GM21825 (cell line): Measurements from ENCODE around the gene PLEKHG4B.

Source experiments
- ATAC-seq: cut with Tn5 transposase; IDR thresholded peaks from one replicate; pipeline ENCODE4 v1.9.1; 2021; ENCODE audit warnings: mild to moderate bottlenecking, moderate library complexity; ENCODE audit not compliant: unreplicated experiment

PLEKHG4B gene

DNA sequence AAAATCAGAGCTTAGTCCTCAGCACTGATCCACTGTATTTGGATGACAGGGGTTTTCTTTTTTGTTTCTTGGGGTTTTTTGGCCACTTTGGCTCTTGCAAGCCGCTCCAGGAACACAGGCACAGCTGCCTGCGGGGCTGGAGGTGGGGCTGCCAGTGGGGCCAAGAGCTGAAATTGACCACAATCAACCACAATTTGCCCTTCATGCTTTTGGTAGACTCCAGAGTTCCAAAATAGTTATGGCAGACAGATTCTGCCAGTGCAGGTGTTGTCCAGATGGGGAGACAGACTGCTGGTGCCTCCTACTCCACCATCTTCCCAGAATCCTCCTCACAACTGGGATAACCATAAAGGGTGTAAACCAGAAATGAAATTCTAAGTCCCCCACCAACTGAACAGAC, 36.5 kb downstream of the PLEKHG4B start:
- no peak for ATAC-seq

DNA sequence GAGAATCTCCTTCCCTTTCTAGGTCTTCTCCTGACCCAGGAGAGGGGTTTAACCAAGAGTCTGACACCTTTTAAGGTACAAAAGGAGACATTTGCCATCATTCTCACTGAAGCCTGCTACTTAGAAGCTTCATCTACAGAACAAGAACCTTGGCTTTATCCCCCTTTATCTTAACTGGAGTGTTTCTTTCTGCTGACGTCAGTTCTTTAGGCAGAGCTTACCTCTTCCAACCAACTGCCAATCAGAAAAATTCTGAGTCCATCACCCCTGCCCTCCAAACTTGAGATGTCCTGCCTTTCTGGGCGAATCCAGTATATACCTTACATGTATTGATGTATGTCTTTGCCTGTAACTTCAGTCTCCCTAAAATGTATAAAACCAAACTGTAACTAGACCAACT, 37.2 kb downstream of the PLEKHG4B start:
- no peak for ATAC-seq

DNA sequence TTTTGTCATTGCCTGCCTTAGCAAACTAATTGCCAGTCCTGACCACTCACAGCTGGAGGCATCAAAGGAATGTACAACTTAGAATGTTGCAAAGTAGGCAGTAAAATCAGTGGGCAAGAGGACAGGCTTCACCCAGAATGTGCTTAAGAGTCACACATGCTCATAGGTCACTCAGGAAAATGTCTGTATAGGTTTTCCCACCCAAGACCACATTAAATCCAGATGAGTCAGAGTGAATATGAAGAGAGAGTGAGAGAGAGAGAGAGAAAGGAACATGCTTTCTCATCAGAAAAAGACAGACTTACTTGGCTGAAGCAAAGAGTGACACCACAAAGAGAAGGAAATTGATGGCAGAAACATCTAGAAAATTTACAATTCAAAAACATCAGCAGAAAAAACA, 37.9 kb downstream of the PLEKHG4B start:
- no peak for ATAC-seq

DNA sequence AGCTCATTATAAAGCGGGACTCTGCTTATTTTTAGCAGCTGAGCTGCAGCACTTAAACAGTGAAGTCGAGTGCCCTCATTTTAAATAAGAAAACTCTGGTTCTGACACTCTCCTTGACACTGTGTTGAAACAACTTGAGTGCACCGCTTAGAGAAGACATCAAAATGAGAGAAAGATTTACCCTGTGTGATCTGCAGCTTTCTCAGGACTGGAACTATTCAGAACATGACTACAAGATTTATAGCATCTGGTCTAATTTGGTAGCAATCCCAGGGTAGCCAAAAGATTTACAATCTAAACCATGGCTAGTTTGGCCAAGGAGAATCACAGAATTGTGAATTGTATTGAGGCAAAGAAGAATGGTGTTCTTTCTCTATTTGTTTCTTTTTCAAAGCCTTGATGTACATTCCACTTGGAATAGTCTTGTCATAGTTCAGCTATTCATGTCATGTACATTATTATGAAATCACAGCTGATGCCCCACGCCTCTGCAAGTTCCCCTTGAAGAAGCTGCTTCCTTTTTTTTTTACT, 38.7 kb downstream of the PLEKHG4B start:
- ATAC-seq: no peak

DNA sequence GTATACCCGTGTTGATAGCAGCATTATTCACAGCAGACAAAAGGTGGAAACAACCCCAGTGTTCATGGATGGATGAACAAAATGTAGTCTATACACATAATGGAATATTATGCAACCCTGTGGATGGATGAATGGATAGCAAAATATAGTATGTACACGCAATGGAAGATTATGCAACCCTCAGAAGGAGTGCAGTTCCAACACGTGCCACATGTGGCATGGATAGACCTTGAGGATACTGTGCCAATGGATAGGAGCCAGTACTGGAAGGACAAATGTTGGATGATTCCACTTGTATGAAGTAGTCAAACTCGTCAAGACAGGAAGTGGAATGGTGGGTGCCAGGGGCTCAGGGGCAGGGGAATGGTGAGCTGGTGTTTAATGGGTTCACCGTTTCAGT, 44.9 kb downstream of the PLEKHG4B start:
- ATAC-seq: no peak

DNA sequence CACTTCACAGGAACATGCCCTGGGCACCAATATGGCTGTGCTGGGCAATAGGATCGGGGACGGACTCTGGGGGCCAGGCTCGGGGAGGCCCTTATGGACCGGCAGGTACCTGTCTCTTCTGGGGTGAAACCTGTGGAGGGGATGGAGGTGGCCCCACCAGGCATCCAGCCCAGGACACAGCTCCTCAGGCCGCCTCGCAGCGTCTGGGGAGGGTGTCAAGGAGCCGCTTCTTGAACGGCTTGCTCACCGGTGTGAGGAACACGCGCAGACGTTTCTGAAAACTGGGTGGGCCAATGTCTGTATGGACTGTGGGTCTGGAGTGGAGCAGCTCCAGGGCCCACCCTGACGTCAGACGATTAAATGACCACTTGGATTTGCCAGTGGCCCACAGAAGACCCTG, 45.8 kb downstream of the PLEKHG4B start:
- no peak for ATAC-seq

DNA sequence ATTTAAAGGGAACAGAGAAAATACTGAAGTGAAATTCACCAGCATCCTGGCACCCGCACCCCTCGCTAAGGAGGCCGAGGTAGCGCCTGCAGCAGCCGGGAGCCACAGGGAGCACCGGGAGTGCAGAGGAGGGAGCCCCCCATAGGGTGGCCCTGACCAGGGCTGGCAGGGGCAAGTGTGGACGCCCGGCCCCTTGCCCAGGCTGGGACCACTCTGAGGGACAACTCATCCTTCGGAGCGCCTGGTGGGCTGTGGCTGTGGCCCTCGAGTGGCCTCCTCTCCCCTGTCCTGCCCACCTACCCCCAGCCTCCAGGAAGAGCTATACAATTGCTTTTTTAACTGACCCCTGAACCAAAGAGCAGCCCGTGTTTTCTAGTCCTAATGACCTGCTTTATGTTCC, 47.0 kb downstream of the PLEKHG4B start:
- no peak for ATAC-seq

DNA sequence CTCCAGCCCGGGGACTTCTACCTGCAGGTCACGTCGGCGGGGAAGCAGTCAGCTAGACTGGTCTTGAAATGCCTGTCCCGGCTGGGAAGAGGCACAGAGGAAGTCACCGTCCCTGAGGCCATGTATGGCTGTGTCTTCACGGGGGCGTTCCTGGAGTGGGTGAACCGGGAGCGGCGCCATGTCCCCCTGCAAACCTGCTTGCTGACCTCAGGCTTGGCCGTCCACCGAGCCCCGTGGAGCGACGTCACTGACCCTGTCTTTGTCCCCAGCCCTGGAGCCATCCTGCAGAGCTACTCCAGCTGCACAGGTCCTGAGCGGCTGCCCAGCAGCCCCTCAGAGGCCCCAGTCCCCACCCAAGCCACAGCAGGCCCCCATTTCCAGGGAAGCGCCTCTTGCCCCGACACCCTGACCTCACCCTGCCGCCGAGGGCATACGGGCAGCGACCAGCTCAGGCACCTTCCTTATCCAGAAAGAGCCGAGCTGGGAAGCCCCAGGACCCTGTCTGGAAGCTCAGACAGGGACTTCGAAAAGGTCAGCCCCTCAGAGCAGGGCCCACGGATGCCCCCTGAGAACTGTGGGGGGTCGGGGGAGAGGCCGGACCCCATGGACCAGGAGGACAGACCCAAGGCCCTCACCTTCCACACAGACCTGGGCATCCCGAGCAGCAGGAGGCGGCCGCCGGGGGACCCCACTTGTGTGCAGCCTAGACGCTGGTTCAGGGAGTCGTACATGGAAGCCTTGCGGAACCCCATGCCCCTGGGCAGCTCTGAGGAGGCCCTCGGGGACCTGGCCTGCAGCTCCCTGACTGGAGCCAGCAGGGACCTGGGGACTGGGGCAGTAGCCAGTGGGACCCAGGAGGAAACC, 47.8 kb downstream of the PLEKHG4B start:
- no peak for ATAC-seq

DNA sequence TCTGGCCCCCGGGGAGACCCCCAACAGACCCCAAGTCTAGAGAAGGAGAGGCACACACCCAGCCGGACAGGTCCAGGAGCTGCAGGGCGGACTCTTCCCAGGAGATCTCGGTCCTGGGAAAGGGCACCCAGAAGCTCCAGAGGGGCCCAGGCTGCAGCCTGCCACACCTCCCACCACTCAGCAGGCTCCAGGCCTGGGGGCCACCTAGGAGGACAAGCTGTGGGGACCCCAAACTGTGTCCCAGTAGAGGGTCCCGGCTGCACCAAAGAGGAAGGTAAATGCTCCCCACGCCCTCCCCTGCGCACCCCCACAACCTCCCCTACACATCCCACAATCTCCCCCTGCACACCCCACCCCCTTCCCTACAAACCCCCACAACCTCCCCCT, 48.5 kb downstream of the PLEKHG4B start:
- no peak for ATAC-seq

DNA sequence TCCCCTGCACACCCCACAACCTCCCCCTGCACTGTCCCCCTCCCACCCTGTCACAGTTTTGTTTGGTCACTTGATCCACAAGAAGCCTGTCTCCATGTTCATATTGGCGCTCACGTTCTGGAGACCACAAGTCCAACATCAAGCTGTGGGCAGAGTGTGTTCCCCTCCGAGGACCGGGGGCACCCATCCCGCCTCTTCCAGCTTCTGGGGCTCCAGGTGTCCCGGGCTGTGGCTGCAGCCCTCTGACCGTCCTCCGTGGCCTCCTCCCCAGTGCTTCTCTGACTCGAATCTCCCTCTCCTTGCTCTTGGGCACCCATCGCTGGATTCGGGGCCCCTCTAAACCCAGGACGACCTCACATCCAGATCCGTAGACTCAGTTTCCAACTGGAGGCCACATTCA, 49.2 kb downstream of the PLEKHG4B start:
- no peak for ATAC-seq

DNA sequence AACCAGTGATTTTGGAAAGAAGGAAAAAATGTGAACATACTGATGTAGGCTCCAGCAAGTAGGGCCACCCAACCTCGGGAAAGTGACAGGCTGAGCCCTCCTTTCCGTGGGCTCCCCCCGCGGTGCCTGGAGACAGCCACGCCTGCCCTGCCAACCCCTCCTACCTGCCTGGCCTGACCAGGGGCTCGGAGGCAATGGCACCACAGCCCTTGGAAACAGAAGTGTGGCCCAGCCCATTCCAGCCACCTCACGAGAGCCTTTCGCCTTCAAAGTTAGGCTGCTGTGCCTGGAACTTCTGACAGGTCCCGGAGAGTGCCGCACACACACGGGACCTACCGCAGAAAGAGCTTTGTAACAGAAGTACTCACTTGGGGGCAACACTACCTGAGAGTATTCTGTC, 49.8 kb downstream of the PLEKHG4B start:
- ATAC-seq: no peak

DNA sequence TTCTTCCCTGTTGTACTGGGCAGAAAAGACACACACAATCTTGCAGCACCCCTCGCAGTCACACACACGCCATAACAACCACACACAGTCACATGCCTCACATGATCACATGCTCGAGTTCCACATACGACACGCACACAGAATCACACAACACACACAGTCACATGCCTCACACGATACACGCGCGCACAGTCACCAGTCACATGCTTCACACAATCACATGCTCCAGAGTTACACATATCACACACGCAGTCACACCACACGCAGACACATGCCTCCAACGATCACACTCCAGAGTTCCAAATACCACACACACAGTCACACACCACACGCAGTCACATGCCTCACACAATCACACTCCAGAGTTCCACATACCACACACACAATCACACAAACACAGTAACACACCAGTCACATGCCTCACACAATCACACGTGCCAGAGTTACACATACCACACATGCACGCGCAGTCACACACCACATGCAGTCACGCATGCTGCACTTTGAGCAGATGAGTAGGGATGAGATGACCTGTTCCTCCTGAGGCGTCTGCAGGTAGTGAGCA, 50.4 kb downstream of the PLEKHG4B start:
- no peak for ATAC-seq

DNA sequence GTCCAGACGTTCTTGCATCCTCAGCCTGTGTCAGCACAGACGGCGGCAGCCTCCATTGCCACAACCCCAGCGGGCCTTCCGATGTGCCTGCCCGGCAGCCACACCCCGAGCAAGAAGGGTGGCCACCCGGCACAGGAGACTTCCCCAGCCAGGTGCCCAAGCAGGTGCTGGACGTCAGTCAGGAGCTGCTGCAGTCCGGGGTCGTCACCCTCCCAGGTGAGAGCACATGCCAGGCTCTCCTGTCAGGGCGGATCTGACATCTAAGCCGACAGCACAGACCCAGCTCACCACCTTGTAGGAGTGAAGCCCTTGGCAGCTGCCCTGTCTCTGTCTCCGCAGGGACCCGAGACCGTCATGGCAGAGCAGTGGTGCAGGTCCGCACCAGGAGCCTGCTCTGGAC, 51.1 kb downstream of the PLEKHG4B start:
- no peak for ATAC-seq

DNA sequence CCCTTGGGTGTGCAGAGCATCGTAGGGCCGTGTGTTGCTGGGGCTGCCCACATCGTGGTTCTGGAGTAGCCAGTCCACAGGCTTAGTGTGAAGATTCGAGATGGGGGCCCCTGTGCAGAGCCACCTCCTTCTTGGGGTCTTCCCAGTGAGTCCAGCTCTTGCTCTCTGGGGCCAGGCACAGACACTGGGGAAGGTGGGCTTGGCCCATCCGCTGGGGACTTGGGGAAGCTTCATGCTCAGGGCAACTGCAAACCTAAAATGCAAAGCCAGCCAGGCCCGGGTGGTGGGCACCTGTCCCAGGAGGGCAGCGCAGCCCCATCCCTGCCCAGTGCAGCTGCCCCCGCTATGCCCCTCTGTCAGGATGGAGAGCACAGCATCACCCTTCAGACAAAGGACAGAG, 53.0 kb downstream of the PLEKHG4B start:
- no peak for ATAC-seq

DNA sequence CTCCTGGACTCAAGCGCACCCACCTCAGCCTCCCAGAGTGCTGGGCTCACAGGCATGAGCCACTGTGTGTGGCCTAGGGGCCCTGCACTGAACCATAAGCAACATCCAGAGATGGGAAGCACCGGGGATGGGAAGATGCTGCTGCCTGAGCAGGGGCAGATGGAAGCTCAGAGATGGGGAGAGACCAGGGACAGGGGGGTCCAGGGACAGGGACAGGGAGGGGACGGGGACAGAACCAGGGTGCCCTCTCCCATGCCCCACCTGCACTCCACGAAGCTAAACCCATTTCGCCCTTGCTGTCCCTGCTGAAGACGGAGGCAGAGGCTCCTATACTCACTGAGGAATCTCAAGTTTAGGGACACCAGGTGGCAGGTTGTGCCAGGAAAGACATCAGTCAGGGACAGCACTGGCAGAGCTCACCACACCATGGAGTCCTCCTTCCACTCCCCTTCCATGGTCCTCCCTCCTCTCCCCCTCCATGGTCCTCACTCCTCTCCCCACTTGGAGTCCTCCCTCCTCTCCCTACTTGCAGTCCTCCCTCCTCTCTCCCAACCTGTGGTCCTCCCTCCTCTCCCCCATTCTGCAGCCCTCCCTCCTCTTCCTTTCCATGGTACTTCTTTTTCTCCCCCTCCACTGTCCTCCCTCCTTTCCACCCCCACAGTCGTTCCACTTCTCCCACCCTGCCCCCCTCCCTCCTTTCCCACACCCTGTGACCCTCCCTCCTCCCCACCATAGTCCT, 53.8 kb downstream of the PLEKHG4B start:
- ATAC-seq: no peak

DNA sequence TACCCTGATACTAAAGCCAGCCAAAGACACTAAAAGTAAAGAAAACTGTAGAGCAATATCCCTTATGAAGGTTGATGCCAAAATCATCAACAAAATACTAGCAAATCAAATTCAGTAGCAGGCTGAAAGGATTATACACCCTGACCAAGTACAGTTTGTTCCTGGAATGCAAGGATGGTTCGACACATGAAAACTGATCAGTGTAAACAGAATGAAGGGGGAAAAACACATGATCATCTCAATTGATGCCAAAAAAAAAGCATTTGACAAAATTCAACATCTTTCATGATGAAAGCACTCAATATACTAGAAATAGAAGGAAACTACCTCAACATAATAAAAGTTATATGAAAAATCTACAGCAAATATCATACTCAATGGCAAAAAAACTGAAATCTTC, 55.8 kb downstream of the PLEKHG4B start:
- no peak for ATAC-seq

DNA sequence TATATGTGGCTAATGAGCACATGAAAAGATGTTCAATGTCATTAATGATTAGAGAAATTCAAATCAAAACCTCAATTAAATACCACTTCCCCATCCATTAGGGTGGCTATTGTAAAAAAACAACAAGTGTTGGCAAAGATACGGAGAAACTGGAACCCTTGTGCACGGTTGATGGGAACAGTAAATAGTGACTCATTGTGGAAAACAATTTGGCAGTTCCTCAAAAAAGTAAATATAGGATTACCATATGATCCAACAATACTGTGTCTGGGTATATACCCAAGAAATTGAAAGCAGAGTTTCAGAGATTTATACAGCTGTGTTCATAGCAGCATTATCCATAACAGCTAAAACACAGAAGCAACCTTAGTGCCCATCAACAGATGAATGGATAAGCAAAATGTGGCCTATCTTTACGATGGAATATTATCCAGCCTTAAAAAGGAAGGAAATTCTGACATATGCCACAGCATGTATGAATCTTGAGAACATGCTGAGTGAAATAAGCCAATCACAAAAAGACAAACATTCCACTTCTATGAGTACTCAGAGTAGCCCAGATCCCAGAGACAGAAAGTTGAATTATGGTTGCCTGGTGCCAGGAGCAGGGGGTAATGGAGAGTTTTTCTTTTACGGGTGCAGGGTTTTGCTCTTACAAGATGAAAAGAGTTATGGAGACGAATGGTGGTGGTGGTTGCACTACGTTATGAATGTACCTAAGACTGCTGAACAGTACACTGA, 57.9 kb downstream of the PLEKHG4B start:
- no peak for ATAC-seq

DNA sequence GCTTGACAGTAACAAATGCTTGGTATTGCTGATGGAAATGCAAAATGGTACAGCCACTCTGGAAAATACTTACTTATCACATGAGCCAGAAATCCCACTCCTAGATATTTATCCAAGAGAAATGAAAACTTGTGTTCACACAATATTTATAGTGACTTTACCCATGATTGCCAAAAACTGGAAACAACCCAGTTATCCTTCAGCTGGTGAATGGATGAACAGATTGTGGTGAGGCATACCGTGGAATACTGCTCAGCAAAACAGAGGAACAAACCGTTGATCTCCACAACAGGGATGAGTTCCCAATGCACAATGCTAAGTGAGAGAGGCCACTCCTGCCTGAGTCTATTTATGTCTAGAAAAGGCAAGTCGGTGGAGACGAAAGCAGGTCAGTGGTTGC, 58.8 kb downstream of the PLEKHG4B start:
- no peak for ATAC-seq

DNA sequence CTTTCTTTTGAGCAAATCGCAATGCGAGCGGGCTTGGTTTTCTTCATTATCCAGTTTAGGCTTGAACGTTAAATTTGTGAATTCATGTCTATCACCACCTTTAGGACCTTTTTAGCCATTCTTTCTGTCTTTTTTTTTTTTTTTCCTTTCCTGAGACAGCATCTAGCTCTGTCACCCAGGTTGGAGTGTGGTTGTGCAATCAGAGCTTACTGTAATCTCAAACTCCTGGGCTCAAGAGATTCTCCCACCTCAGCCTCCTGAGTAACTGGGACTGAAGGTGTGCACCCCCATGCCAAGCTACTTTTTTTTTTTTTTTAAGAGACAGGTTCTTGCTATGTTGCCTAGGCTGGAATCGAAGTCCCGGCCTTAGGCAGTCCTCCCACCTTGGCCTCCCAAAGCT, 60.1 kb downstream of the PLEKHG4B start:
- ATAC-seq: no peak

DNA sequence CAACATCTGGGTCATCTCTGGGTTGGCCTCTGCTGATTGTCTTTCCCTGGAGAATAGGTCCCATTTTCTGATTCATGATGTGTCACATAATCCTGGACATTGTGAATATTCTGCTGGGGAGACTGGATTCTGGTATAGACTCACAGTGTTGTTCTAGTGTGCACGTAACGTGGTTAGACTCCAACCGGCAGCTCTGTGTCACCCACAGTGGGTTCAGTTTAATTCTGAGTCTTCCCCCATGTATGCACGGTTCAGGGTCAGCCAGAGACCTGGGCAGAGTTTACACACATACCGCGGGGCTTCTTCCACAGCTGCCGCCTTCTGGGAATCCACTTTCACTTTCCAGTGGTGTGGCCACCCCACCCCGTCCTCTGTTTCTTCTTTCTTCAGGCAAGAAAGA, 61.3 kb downstream of the PLEKHG4B start:
- ATAC-seq: no peak

DNA sequence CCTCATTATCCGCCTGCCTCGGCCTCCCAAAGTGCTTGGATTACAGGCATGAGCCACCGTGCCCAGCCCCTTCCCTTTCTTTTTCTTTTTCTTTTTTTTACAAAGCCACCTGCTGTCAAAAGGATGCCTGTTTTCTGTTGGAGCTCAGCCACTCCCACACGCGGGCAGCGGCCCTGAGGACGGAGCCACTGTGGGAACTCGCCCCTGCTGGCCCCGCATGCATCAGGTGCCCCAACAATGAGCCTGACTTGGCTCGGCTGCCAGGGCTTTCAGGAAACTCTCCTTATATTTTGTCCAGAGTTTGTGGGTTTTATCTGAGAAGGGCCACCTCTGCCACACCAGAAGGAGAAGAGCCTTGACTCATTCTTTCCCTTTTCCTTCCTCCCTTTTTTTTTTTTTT, 62.3 kb downstream of the PLEKHG4B start:
- ATAC-seq: no peak
